NB4 (cell line): Measurements from ENCODE around the gene NFATC1.
A peak's percentile ranks its signal among the peaks of the same experiment; 100 is the strongest.

Experiments used
- POLR2A ChIP-seq: IDR thresholded peaks from 2 replicates; pipeline ENCODE4 v1.6.1; 2011; ENCODE audit warnings: mild to moderate bottlenecking; ENCODE audit not compliant: insufficient read length; ENCODE audit errors: extremely low read depth
- TF ChIP-seq, protein P1 (sequence below): IDR thresholded peaks from one replicate; pipeline ENCODE4 v1.5.1; 2012; ENCODE audit warnings: low read depth, low read length
- TF ChIP-seq, protein P2 (sequence below): IDR thresholded peaks from 2 replicates; pipeline ENCODE4 v1.6.1; 2011; ENCODE audit warnings: low read depth, low read length

DNA sequence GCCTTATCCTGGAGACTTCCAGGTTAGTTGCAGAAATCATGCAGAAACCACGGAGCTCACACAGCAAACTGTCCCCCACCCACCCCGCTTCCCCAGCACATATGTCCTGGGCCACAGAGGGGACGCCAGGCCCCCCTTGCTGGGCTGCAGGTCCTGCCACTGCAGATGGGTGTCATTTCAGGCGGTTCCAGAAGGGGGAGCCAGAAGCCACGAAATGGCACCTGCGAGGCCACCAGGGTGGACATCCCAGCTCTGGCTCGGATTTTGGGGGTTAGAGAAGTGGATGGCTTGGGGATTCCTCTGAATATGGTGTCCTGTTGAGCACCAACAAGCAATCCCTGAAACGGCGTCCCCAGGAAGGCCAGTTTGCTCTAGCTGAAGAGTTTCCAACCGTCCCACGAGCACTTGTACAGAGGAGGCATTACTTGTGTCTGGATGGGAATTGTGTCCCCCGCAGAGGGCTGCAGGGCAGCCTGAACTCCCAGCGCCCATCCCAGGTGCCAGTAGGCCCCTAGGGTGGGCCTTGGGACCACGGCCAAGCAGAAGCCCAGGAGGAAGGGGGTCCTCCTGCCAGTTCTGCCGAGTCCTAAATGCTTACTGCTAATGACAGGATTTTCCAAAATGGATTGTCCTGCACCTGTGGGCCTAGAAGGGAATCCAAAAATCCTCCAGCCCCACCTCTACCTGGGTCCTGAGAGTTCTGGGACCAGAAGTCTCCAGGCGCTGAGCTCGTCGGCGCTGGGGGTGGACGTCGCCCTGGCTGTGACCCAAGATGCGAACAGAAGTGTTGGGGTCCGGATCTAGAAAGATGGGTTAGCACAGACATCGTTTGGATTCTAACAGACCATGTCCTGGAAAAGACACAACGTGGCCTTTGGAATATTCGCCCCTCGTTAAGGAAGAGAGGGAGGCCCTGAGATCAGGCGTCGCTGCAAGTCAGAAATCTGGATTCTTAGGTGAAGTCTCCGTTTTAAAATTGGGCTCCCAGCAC is 14.6 kb upstream of the NFATC1 start:
- TF ChIP-seq, protein P1, sequence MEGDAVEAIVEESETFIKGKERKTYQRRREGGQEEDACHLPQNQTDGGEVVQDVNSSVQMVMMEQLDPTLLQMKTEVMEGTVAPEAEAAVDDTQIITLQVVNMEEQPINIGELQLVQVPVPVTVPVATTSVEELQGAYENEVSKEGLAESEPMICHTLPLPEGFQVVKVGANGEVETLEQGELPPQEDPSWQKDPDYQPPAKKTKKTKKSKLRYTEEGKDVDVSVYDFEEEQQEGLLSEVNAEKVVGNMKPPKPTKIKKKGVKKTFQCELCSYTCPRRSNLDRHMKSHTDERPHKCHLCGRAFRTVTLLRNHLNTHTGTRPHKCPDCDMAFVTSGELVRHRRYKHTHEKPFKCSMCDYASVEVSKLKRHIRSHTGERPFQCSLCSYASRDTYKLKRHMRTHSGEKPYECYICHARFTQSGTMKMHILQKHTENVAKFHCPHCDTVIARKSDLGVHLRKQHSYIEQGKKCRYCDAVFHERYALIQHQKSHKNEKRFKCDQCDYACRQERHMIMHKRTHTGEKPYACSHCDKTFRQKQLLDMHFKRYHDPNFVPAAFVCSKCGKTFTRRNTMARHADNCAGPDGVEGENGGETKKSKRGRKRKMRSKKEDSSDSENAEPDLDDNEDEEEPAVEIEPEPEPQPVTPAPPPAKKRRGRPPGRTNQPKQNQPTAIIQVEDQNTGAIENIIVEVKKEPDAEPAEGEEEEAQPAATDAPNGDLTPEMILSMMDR, result peak; percentile 75
- no peak for TF ChIP-seq POLR2A
- TF ChIP-seq, protein P2, sequence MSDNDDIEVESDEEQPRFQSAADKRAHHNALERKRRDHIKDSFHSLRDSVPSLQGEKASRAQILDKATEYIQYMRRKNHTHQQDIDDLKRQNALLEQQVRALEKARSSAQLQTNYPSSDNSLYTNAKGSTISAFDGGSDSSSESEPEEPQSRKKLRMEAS, result 0 out of 2 replicates have a peak, but pooled peaks have one; percentile 5
